Stimulated activated naive CD8-positive, alpha-beta T cell treated with anti-CD3 and anti-CD28 coated beads, Interleukin-15, Interleukin-2, amounts not matched to agents 100 U/mL and 50 U/mL, for 24 hours (primary cell): ENCODE data around the gene FRS2.
"Not testable (repeated sequence)": the region's sequence is repeated elsewhere in the genome, so short reads cannot be mapped to it uniquely, and the experiment has no call there.

Experiments used
- ATAC-seq: fragments of 150-1000 bp; cut with Tn5 transposase; one replicate; pipeline ENCODE4 v1.10.0; 2021
- DNase-seq: peaks from one replicate; pipeline ENCODE4 v3.0.0; 2021

Gene FRS2

GRCh38 chr12:69580074-69580473, 109.9 kb downstream of the FRS2 start:
- DNase-seq, result no peak
- peak; percentile 49 for ATAC-seq

GRCh38 chr12:69583203-69583602, 113.0 kb downstream of the FRS2 start:
- ATAC-seq (no peak), DNase-seq (no peak)

GRCh38 chr12:69585189-69586062, 115.2 kb downstream of the FRS2 start, which contains the start of gene CCT2:
TSS of gene CCT2 (plus strand) at chr12:69585459. CDS start at chr12:69585522, 63 bp downstream.
- ATAC-seq (peak; percentile 95), DNase-seq (peak; percentile 97)

DNA sequence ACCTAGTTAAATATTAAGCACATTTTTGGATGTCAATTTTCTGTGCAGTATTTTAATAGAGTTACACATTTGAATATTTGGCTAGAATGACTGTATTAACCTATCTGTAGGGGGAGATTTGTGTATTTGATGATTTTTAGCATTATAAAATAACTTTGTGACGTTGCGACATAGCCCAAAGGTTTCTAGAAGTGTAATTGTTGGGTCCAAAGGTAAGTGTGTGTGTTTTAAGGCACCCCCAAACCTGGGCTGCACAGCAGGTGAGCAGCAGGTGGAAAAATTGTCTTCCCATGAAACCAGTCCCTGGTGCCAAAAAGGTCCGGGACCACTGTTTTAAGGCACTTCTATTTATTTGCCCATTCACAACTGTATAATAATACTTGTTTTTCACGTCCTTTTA, 118.3 kb downstream of the FRS2 start:
- DNase-seq (no peak), ATAC-seq (no peak)

DNA sequence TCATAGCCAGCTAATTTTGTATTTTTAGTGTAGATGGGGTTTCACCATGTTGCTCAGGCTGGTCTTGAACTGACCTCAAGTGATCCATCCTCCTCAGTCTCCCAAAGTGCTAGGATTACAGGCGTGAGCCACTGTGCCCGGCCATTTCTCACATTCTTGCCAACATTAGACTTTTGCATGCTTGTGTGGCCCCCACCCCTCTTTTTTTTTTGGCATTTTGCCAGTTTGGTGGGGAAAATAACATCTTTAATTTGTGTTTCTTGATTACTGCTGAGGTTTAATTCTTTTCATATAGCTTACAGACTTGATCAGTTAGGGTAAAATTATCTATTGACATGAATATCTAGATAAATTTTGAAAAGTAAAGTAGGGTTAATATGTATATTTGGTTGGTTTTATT, 118.9 kb downstream of the FRS2 start:
- DNase-seq, result no peak
- ATAC-seq, result no peak

- DNase-seq (no peak), ATAC-seq (no peak)
These were observed 125.5 kb downstream of the FRS2 start for GRCh38 chr12:69595689-69596088.

GRCh38 chr12:69598174-69598753, 128.1 kb downstream of the FRS2 start:
- ATAC-seq (no peak), DNase-seq (no peak)

DNA sequence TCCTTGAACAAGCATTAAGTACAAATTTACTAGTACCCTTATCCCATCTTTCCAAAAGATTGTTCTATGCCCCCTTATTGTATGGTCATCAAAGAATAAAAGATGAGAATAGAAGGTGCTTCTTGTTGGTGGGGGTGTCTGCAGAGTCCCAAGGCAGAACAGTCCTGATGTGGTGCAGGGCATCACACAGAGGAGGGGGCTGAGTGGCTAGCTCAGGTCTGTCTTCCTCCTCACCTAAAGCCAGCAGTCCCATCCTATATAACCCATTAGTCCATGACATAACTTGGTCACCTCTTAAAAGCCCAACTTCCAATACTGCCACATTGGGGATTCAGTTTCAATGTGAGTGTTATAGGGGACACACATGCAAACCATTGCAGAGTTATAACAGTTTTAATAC, 130.6 kb downstream of the FRS2 start:
- no peak for ATAC-seq

GRCh38 chr12:69601962-69602685, 131.9 kb downstream of the FRS2 start:
- DNase-seq (no peak), ATAC-seq (peak; percentile 23)

More for the DNA sequence above, 130.6 kb downstream of the FRS2 start:
- DNase-seq, result no peak

DNA sequence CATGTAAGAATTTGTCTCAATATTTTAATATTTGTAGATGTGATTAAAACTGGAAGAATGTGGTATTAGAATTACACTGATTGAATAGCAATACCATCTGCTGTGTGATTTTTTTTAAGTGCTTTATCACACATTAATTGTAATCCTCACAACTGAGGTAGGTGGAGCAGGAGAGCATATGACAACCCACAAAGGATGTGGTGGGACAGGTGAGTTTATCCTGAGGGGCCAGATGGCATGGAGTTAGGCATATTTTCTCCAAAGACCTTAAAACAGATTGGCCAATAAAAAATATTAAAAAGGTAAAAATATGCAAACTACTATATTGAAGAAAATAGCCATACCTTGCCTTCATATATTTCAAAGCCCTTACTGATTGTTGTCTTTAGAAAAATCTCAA, 132.8 kb downstream of the FRS2 start:
- no peak for ATAC-seq
- DNase-seq, result no peak

GRCh38 chr12:69603556-69603955, 133.4 kb downstream of the FRS2 start:
- not testable (repeated sequence) for ATAC-seq, DNase-seq

DNA sequence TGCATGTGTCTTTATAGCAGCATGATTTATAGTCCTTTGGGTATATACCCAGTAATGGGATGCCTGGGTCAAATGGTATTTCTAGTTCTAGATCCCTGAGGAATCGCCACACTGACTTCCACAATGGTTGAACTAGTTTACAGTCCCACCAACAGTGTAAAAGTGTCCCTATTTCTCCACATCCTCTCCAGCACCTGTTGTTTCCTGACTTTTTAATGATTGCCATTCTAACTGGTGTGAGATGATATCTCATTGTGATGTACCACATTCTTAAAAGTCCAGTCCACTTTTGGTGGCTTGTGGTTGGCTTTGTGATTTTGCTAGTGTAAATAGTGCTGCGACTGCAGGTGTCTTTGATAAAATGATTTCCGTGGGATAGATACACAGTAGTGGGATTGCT, 134.1 kb downstream of the FRS2 start:
- not testable (repeated sequence) for DNase-seq

DNA sequence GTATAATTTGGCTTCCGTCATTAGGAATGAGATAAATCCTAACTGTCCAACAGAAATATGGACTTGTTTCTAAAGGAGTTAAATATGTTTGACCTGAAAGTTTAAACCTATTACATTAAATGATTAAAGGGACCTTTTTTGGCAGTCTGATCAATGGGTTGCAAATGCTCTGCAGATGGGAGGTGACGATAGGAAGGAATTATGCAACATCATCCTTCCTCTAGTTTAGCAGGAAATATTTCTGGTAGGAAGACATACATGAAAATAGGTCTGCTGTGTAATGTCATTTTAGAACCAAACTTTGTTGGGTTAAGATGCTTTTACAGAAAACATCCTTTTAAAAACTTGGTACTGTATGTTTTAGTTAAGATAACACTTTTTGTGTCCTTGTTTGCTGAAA, 137.9 kb downstream of the FRS2 start:
- ATAC-seq (no peak), DNase-seq (no peak)

More for the DNA sequence above, 134.1 kb downstream of the FRS2 start:
- not testable (repeated sequence) for ATAC-seq

DNA sequence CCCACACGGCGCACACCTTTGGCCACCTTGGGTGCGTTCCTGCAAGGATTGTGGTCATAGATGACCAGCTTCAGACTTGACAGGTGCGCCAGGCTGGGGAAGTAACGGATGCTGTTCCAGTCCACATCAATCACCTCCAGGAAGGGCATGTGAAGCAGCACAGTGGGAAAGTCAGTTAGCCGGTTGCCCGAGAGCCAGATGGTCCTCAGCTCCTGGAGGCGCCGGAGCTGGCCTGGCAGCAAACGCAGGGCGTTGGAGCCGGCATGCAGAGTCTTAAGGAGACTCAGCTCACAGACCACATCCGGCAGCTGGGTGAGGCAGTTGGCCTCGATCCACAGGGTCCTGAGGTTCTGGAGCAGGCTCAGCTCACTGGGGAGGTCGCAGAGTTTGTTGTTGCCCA, 139.9 kb downstream of the FRS2 start:
- DNase-seq, result no peak

DNA sequence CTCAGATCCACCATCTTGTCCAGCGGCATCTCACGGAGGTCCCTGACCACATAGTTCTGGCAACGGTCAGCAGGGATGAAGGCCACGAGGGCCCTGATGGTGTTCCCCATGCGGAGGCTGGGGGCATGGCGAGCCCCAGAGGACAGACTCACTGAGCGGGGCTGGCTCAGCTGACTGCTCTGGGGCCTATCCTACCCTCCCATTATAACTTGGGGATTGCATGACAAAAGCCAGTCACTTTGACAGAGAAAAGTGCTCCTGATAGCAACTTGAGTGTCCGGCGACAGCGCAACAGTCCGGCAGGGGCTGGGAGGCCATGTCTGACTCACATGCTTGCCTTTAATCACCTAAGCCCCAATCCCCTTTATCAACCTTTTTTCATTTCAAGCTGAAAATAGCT, 140.5 kb downstream of the FRS2 start, which contains the start of gene LRRC10:
Gene LRRC10 (minus strand): TSS at position 179 of the 400 bp plus-strand sequence. CDS start 69 bp downstream, at position 110.
- no peak for DNase-seq
- ATAC-seq, result no peak

More for the DNA sequence above, 139.9 kb downstream of the FRS2 start:
- ATAC-seq, result no peak

DNA sequence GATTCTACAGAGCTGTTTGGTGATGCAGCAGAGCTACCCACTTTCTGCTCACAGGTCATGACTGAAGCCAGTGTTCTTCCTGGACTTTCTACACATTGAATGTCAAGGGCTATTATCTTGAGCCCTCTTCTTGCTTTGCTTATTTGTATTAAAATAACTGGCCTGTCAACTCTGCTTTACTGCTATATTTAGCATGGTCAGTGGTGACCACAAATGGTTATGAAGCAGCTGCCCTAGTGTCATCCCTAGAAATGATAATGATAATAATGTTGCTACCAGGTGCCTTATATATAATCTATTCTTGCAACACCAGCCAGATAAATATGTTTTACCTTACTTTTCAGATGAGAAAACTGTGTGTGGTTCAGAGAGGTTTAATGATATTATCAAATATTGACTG, 143.2 kb downstream of the FRS2 start:
- DNase-seq (no peak), ATAC-seq (no peak)

DNA sequence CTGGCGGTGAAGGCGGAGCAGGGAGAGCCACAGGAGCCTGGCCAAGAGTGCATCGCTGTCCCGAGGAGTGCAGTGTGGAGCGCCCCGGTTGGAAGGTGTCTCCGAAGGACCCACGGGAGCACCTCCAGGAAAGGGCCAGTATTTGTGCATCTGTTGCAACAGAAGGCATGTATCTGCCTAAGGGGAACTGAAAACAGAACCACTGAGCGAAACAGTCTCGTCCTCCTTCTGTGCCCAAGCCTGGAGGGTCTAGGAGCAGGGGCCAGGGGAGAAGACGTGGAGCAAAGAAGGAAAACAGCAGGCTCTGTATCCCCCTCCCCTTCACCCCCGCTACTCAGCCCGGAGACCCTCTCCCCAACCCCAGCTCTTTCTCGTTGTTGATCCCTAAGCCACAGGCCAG, 145.8 kb downstream of the FRS2 start:
- ATAC-seq (no peak), DNase-seq (no peak)

DNA sequence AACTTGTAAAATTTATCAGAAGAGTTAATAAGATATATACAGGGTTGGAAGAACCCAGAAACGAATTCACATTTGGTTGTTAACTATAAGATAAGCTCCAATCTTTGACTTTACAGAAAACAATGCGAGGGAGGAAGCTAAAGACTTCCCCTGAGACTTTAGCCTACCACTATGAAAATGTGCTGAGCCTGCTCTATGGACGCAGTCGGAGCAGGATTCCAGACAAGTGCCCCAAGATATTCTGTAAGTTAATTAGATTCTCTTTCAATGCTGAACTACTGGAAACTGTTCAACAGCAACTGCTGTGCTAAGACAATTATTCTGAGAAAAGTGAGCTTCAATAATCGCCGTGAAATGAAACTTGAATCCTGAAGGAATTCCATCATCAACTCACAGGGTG, 148.9 kb downstream of the FRS2 start:
- DNase-seq, result no peak

GRCh38 chr12:69620077-69620476, 149.9 kb downstream of the FRS2 start:
- no peak for DNase-seq
- ATAC-seq, result no peak

More for the DNA sequence above, 148.9 kb downstream of the FRS2 start:
- no peak for ATAC-seq

GRCh38 chr12:69620921-69621320, 150.7 kb downstream of the FRS2 start:
- ATAC-seq, result no peak
- no peak for DNase-seq

DNA sequence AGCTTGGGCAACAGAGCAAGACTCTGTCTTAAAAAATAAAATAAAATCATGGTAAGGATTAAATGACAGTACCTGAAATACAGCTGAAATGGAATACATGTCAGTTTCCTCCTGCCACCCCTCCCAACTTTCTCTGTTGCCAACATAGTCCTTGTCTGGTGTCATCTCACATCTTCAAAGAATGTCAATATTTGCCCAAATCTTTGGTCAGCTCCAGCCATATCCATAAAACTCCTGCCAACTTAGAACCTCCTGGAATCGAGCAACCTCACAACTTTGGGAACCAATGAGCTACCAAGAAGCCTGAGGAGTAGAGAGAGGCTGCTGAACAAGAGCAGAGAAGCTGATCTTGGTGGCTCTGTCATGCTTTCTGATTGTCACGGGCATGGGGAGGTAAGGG, 151.4 kb downstream of the FRS2 start:
- no peak for ATAC-seq
- DNase-seq, result no peak

GRCh38 chr12:69623970-69624369, 153.8 kb downstream of the FRS2 start:
- DNase-seq (no peak), ATAC-seq (no peak)

GRCh38 chr12:69627501-69627900, 157.3 kb downstream of the FRS2 start:
- ATAC-seq (no peak), DNase-seq (no peak)
